GM18517 (cell line): ENCODE data around the gene ZDHHC20.
A peak's percentile ranks its signal among the peaks of the same experiment; 100 is the strongest.

Experiments
- ATAC-seq: cut with Tn5 transposase; IDR thresholded peaks from one replicate; pipeline ENCODE4 v1.9.1; 2021; ENCODE audit warnings: mild to moderate bottlenecking, moderate library complexity; ENCODE audit not compliant: unreplicated experiment

Gene ZDHHC20, protein sequence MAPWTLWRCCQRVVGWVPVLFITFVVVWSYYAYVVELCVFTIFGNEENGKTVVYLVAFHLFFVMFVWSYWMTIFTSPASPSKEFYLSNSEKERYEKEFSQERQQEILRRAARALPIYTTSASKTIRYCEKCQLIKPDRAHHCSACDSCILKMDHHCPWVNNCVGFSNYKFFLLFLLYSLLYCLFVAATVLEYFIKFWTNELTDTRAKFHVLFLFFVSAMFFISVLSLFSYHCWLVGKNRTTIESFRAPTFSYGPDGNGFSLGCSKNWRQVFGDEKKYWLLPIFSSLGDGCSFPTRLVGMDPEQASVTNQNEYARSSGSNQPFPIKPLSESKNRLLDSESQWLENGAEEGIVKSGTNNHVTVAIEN

DNA sequence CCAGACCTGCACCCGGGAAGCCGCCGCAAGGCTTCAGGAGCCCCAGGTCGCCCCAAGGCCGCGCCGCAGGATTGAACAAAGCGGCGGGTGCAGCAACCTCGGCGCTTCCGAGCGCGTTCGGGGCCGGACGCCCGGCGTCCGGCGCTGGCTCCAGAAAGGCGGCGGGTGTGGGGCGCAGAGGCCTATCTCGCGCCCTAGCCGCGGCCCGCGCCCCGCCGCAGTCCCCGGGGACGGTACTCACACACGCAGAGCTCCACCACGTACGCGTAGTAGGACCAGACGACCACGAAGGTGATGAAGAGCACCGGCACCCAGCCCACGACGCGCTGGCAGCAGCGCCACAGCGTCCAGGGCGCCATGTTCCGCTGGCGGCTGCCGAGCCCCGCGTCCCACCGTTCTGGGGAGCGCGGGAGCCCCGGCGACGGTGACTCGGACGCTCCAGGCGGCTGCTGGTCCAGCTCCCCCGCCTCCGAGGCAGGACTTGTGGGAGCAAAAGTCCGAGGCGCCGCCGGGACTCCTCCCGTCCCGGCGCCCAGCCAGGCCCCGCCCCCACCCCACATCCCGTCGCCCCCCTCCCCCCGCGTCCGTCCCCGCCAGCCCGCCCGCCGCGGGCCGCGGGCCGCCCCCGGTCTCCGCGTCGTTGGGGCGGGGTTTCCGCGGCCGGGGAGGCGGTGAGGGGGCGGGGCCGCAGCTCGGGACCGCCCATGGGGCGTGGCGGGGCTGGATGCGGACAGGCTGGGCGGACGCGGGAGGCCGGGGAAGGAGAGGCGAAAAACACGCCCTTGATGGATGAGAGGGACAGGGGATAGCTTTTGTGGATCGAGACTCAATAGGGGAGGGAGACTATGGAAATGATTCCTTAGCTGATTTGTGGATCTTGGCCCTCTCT, at the start of gene ZDHHC20:
ZDHHC20 (minus strand) TSS at position 491 of the 889 bp plus-strand sequence; CDS start at position 359, 132 bp downstream.
- peak; percentile 68 for ATAC-seq

DNA sequence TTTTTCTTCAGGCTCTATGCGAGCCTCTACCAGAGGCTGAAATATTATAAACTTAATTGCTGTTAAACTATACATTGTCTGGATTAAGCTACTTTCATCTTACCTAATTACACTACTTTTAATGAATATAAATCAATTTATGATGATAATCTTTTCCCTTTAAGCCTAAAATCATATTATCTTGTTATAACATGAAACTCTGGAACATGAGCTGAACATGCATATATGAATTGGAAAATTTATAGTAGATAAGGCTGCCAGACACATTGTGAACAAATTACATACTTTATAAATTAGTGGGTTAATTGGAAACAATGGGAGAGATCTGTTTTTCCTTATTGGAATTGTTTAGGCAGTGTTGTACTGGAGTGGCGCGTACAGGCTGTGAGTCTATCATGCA, 45.3 kb upstream of the ZDHHC20 start:
- ATAC-seq: no peak

DNA sequence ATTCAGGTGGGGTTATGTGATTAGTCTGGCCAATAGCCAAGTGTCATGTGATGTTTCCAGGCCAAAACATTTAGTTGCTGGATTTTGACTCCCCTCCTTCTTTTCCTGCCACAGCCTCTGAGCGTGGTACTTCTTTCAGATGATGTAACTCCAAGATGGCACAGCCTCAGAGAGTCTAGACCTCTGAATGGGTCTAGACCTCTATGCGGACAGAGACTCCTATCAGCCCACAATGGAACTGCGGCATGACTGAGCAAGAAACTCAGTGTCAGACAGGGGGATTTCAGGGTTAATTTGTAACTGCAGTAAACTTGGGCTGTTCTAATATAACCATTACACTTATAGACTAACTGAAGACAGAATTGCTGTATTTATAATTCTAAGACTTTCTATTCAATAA, 42.6 kb upstream of the ZDHHC20 start:
- no peak for ATAC-seq

- no peak for ATAC-seq
These were observed 27.2 kb upstream of the ZDHHC20 start for GRCh38 chr13:21486322-21486721.

DNA sequence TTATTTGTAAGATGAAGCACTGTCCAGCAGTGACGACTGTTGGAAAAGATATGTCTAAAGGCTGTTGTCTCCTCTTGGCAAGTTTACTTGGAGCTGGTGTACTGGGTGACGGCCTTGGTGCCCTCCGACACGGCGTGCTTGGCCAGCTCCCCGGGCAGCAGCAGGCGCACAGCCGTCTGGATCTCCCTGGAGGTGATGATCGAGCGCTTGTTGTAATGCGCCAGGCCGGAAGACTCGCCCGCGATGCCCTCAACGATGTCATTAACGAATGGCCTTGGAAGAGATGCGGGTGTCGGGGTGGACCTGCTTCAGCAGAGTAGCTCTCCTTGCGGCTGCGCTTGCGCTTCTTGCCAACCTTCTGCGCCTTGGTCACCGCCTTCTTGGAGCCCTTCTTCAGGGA, 24.6 kb upstream of the ZDHHC20 start:
- no peak for ATAC-seq

DNA sequence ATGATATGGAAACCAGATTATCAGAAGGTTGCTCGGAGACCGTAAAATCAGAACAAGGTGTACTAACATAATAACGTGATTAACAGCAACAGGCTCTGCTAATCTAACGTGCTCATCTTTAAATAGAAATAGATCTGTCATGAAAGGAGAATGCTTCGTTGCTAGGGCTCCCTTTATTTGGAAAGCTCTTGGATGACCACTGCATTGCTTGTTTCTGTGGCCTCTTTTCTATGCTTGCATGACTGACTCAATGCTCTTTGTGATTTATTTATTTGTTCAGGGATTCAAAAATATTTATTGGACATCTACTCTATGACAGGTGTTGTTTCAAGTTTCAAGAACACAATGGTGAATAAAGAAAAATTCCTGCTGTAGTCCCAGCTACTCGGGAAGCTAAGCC, 22.3 kb upstream of the ZDHHC20 start:
- ATAC-seq: no peak

- ATAC-seq: no peak
These were observed 20.0 kb upstream of the ZDHHC20 start for GRCh38 chr13:21478881-21479808.

DNA sequence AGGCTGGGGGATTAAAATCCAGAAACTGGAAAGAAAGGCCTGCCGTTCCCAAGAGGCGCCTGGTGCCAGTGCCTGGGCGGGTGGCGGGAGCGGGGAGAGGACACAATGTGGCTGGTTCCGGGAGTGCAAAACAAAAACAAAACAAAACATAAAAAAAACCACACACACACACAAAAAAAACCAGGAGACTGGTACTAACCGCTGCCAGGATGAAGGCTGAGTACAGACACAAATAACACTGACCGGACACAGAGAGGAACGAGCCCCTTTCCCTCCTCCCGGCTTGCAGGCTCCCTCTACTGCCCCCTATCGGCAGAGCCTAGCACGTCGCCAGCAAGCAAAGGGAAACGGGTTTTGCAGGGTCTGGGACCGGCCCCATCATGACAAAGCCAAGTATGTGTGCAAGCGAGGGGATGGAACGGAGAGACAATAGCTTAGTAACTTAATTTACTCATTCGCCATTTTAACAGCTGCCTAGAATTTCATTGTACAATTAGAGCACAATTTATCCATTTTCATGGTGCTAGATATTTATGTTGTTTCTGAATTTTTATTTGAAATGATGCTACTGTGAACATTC, 17.9 kb upstream of the ZDHHC20 start:
- ATAC-seq: peak; percentile 80

DNA sequence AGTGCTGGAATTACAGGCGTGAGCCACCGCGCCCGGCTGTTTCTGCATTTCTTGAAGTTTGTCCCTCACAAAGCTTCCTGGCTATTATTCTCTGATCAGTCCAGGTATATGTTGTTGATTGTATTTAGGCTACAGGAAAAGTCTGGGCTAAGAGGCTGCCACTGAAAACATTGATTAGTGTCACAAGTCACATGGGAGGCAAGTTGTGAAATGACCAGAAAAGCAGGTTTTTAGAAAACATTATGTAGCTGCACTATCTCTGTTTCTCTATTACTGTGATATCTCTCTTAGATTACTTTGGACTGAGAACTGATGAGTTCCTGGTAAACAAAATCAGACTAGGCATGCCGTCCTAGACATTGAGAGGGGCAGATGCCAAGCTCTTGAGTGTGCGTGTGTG, 16.0 kb upstream of the ZDHHC20 start:
- no peak for ATAC-seq

GRCh38 chr13:21470785-21471184, 11.7 kb upstream of the ZDHHC20 start:
- ATAC-seq: no peak

GRCh38 chr13:21466527-21466926, 7.4 kb upstream of the ZDHHC20 start:
- ATAC-seq: no peak

DNA sequence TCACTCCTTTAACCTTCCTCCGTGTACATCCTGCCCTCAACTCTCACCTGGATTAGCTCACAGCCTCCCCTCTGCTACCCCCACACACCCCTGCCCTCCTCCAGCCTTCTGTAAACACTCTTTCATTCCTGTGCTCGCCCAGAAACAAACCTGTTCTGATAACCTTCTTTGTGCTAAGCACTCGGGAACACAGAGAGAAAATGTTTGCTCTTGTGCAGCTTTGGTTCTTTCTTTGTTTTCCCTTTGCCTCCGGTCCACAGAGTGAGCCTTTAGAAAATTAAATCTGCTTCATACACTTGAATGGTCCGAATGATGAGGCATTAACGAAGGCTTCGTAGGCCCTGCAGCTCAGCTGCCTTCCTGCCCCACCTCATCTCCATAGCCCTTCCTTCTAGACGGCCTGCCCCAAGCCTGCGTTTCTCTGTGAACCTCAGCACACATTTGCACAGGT, 6.6 kb upstream of the ZDHHC20 start:
- ATAC-seq: no peak

- no peak for ATAC-seq
These were observed 4.3 kb upstream of the ZDHHC20 start for GRCh38 chr13:21463424-21463823.

DNA sequence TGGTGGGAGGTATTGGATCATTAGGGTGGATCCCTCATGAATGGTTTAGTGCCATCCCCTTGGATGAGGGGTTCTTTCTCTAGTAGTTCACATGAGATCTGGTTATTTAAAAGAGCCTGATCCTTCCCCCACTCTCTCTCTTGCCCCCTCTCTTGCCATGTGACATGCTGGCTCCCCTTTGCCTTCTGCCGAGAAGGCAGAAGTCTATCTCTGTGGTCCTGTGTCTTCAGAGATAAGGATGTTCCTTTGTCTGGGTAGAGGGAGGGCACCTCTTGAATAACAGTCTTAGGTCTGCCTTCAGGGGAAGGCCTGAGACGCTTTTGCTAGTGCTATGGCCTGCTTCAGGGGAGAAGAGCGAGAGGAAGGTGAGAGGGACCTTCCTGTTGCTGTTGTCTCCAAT, 2.0 kb upstream of the ZDHHC20 start:
- no peak for ATAC-seq

- peak; percentile 41 for ATAC-seq
These were observed 671 bp downstream of the ZDHHC20 start for GRCh38 chr13:21458451-21458812.

GRCh38 chr13:21453387-21454081, 5.6 kb downstream of the ZDHHC20 start:
- ATAC-seq: no peak

- no peak for ATAC-seq
These were observed 8.2 kb downstream of the ZDHHC20 start for GRCh38 chr13:21450936-21451335.

GRCh38 chr13:21446656-21447055, 12.4 kb downstream of the ZDHHC20 start:
- no peak for ATAC-seq

DNA sequence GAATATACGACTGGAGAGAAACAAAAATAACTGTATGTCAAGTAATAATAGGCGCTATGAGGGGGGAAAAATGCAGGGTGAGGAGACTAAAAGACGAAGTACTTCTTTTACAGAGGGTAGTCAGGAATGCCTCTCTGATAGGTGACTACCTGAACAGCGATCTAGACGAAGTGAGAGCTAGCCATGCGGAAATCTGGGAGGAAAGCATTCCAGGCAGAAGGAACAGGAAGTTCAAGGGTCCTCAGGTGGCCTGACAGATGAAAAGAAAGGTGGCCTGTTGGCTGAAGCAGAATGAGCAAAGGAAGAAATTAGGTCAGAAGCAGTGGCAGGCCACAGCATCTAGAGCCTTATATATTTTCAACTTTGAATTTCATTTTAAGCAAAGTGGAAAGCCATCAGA, 13.3 kb downstream of the ZDHHC20 start:
- no peak for ATAC-seq

DNA sequence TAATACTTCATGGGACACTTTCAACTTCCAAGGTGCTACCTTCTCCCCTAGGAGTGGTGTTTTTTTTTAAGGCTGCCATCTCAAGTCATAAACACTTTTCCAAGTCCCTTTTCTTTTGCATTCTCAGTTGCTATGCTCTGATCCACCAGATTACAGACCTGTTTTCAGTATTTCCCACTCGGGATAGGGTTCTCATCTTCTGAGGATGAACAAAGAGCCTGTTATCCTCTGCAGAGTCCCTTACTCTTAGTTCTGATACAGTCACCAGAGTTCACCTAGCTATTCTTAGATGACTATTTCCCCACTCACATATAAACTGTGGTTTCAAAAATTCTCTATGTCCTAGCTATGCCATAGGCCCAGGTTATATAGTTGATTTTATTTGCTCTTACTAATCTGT, 15.9 kb downstream of the ZDHHC20 start:
- no peak for ATAC-seq
